HL-60/S4 treated with retinoic acid at 250 ng/mL for 4 days and 3 days (cell line): ENCODE measurements around the gene DPF3.

Experiments
- in situ Hi-C: fragments of 300-500 bp; cut with MboI; formaldehyde crosslinking; loops from 2 replicates; pipeline ENCODE4 v1.7.0; 2022; ENCODE audit warnings: low sequenced_read_pairs

DPF3 gene

DNA sequence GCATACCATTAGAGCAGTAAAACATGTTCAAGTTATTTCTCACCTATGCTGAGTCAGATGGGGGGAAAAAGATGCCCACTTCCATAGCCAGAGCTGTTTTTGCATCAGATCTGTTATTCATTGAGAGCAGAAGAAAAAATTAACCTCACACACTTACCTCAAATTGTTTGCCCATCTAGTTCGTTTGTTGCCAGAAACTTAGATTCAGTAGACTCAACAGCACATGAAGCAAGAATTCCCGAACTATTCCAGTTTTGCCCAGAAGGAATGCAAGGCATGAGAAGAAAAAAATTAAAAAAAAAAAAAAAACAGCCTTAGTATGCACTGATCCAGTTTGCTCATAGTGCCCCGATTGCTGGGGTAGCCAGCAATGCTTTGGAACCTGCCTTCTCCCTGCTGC is 12.4 kb upstream of the DPF3 start:
- in situ Hi-C loops: no loop called here

DNA sequence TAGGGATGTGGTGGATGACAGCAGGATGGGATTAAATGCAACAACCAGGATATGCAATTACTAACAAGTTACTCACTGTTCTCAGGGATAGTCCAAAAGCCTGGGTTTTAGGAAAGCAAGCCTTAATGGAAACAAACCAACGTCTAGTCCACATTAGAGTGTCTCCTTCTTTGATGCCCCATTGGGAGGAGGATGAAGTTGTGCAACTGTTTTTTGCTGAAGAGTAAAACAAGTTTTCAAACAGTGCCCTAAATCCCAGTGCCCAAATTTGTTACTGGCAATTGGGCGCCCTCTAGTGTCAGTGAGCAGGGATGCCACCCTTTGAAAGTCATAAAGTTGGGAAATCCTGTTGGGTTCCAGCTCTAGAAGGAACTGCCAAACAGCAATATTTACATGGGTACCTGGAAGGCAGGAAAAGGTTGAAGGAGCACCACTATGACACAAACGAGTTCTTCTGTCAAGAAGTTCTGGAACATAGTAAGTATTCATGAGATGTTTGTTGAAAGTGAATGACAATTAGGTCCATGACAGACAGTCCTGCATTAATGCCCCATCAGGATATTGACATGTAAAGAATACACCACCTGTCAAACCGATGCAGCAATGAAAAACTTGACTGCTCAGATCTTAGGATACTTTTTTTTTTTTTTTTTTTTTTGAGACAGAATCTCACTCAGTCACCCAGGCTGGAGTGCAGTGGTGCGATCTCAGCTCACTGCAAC is 11.1 kb upstream of the DPF3 start:
- in situ Hi-C loops: no loop called here

GRCh38 chr14:72904218-72904617 is 10.3 kb upstream of the DPF3 start:
- in situ Hi-C loops: no loop called here

GRCh38 chr14:72903716-72904115 is 9.8 kb upstream of the DPF3 start:
- in situ Hi-C loops: no loop called here

GRCh38 chr14:72902801-72903530 is 9.1 kb upstream of the DPF3 start:
- in situ Hi-C loops: no loop called here

GRCh38 chr14:72901361-72901760 is 7.5 kb upstream of the DPF3 start:
- in situ Hi-C loops: no loop called here

DNA sequence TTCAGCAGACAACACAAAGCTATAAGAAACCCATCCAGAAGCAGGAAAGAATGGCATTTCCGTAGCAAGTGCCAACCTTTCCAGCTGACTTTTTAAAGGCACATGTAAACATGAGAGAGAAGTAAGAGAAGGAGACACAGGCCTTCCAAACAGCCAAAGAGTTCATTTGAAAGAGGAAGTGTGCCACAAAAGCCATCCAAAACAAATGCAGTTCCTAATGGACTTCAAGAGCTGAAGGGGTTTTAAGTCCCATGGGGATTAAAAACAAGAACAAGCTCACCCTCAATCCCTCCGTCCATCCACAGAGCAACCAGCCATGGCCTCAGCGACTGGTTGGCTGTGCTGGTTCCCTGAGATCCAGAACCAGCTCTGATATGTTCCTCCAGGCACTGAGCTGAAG is 4.5 kb upstream of the DPF3 start:
- in situ Hi-C loops: no loop called here

DNA sequence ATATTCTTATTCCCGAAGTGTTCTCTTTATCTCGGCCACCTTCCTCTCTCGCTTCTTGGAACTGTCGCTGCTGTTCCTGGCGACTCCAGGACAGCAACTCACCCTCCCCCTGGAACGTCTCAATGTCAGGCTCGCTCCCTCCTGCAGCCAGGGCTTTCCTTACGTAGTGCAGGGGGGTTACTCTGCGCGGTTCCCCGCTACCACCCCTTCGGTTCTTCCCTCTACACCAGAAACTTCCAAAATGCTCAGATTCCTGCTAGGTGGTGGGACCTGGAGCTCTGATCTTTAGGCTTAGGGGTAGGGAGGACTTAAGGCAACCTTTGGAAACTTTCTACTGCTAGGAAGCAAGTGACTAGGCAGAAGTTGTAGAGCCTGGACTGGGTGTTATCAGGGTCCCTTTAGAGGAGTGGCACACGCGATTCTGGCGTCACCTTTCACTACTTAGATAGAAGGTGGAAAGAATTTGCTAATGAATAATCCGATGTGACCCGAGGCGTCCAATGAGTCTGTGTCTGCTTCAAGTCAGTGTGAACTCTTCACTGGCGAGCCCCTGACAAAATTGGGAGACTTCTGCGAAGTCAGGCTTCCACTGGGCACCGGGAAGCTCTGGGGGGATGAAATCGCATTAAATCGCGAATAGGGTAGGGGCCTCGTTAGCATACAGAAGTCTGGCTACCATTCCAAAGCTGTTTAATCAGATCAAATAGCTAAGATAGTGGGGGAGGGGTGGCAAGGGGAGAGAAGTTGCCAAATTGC is 900 bp upstream of the DPF3 start:
- in situ Hi-C loops: no loop called here

DNA sequence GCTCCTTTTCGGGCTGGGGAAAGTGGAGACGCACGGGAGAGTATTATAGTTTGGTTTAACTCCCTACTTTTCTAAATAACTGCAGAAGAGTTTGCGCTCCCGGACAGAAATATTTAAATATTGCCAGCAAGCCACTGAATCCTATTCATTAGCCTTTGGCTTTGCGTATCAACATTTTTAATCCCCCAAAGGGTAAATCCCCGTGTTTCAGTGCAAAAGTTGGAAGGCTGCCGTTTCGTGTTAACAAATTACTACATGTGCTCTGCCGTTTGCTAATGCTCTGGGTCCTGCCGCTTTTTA is 372 bp upstream of the DPF3 start:
- in situ Hi-C loops: no loop called here

GRCh38 chr14:72892879-72893635 is 844 bp downstream of the DPF3 start:
- in situ Hi-C loops: no loop called here

- in situ Hi-C loops: no loop called here
These were observed 1.6 kb downstream of the DPF3 start for GRCh38 chr14:72892103-72892878.

DNA sequence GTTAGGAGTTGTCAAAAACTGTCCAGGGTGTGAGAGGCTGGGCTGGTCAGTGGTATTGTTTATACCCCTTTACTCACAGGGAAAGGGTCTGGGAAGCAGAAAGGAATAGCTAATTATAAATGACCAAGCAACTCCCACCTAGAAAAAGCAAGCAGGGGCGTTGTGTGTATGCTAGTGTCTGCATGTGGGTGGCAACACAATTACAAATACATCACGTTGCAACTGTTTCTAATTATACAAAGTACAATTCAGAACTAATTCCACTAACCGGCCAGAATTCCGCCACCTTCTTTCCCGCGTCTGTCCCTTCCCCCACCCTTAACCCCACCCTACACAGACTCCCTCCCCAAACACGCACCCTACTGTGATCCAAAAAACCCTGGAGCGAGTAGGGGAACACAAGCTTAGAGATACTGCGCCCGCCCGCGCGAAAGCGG is 2.2 kb downstream of the DPF3 start:
- in situ Hi-C loops: no loop called here

DNA sequence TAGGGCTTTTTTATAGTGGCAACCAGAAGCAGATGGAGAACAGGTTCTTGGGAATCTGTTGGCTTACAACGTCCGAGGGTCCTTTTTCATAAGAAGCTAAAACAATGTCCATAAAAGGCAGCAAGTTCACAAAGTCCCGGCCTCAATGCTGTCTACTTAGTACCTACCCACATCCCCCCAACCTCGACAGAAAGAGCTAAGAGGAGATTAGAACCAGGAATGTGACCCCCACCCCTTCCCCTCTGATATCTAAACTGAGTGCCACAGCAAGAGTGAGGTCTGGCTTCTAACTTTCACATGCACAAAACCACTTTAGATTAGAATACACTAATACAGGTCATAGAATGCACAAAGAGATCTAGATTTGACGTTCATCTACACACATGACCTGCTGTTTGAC is 4.5 kb downstream of the DPF3 start:
- in situ Hi-C loops: no loop called here

DNA sequence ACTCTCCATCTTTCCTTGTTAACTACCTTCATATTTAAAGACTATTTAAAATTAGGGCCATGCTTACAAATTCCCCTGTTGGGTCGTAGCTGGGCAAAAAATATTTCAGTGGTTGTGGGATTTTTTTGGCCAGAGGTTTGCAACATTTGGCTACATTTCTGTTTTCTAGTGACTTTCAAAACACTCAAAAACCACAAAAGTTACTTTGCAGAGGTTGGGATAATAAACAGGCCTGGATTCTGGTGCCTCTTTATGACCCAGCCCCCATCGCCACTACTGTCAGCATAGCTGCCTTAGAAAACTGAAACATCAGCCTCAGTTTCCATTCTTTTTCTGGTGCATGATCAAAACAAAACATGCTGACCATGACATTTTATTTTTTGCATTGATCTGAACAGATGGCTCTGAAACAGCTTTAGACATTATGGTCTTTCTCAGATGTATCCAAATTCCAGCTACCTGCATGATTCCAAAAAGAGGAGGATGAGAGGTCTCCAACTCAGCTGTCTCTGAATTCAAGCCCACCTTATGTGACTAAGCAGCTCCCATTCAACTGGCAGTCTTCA is 5.2 kb downstream of the DPF3 start:
- in situ Hi-C loops: no loop called here

DNA sequence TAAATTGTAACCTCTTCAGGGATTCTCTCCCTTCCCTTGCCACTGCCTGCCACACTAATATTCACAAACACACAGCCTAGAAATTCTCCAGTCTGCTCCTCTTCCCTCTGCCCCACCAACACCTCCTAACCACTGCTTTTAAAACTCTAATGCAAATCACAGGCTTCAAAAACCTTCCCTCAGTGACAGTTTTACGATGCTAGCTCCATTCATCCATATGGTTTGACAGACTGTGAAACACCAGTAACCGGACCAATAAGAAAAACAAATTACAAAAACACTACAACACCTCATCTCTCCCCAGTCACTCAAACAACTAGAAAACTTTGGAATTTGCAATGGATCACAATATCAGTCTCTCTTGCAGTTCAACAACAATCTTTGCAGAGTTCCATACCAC is 5.7 kb downstream of the DPF3 start:
- in situ Hi-C loops: no loop called here

GRCh38 chr14:72887514-72887913 is 6.4 kb downstream of the DPF3 start:
- in situ Hi-C loops: no loop called here

DNA sequence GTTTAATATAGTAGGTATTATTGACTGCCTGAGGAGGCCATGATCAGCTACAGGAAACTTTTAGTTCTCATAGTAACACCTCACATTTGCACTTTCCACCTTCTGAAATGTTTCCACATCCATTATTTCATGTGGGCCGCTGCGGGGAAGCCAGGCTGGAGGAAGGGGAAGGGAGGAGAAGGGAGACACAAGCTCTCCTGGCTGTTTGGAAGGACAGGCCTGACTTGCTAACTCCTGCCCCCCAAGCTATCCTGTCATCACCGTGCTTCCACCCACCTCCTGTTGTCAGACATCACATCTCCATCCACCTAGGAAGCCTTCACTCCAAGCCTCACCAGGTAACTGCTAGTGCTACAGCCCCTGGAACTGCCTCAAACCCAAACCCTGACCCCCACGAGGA is 9.5 kb downstream of the DPF3 start:
- in situ Hi-C loops: no loop called here

GRCh38 chr14:72883961-72884360 is 9.9 kb downstream of the DPF3 start:
- in situ Hi-C loops: no loop called here

- in situ Hi-C loops: no loop called here
These were observed 10.8 kb downstream of the DPF3 start for GRCh38 chr14:72883109-72883508.

DNA sequence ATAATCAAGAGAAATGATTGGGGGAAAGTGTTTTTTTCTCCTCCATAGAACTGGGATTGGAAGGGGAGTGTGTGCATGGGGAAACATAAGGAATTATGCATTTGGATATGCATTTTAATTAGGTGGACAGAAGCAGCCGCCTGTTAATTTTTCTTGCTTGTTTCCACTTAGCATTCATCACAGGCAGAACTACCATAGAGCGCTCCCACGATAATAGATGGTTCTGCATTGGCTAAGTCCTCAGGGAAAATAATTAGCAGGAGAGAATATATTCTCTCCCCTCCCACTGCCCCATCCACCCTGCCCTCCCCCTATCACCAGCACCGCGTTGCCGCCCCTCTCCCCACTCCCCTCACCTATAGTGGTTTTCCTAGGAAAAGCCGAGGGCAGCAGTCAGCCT is 11.4 kb downstream of the DPF3 start:
- in situ Hi-C loops: no loop called here
